Right atrium auricular region (tissue), 2 donors: ENCODE measurements around the gene WBP4. TPM values are rescaled to one million over a fixed set of nuclear protein-coding genes. Genes with fewer than 3 reads are reported as not detected.
A peak's percentile ranks its signal among the peaks of the same experiment; 100 is the strongest.

ENCODE experiments used
- DNase-seq: peaks from one replicate; pipeline ENCODE4 v3.0.0-alpha.2; 2019; ENCODE audit warnings: low spot score
- H3K27ac ChIP-seq, 2 donors: fragments of 200-600 bp; sonication (generic); 1 replicate in 1 of 2; 2 replicates in 1 of 2; pipeline ENCODE4 v1.5.1; 2016 to 2019
- H3K27me3 ChIP-seq, 2 donors: fragments of 200-600 bp; sonication (generic); one replicate each; pipeline versions ENCODE4 v1.5.1 to v1.6.0; 2017 to 2019
- H3K36me3 ChIP-seq: fragments of 200-600 bp; sonication (generic); one replicate; pipeline ENCODE4 v1.5.1; 2016
- H3K4me1 ChIP-seq, 2 donors: fragments of 200-600 bp; sonication (generic); one replicate each; pipeline versions ENCODE4 v1.5.1 to v1.6.0; 2017 to 2019
- H3K4me3 ChIP-seq, 2 donors: fragments of 200-600 bp; sonication (generic); 1 replicate in 1 of 2; 2 replicates in 1 of 2; pipeline ENCODE4 v1.5.1; 2017 to 2019; ENCODE audit warnings: mild to moderate bottlenecking in 1 of 2, moderate library complexity in 1 of 2
- H3K9me3 ChIP-seq, 2 donors: fragments of 200-600 bp; sonication (generic); one replicate each; pipeline ENCODE4 v1.5.1; 2019
- total RNA-seq, 2 donors: library from RNA; depleted of rRNA; stranded (reverse); fragments of >200 nt; gene quantifications; one replicate each; pipeline ENCODE4 v1.1.0, GENCODE V29; 2016
- TF ChIP-seq, protein P1 (sequence below), 2 donors: fragments of 200-600 bp; sonication (generic); IDR thresholded peaks; one replicate each; pipeline ENCODE4 v1.5.1; 2019; ENCODE audit warnings: antibody characterized with exemption in 2 of 2

WBP4 gene
- total RNA-seq, 2 donors from 2014 or later, result 14.0 to 18.0 TPM

DNA sequence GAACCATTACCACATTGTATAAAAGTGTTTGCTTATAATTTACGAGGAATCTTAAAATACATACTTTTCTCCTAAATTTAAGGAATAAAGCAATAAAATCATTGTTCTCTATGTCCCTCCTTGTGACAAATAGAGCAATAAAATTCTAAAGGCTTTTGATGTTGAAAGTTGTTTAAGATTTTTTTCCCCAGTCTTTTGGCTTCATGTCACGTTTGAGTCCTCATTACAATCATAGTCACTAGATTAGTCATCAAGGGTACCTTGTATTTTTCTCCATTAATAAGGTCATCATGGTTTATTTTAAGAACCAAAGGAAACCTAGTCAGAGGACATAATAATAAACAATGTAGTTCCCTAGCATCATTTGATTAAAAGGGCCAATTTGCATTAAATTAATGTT, 3.2 kb downstream of the WBP4 start:
- peaks cover 0 to 38% of the 10 kb centered on the region in 2 donors for H3K4me1 ChIP-seq

GRCh38 chr13:41065078-41065477, 3.8 kb downstream of the WBP4 start:
- Histone ChIP-seq H3K9me3 (no peaks in the 10 kb centered on the region), H3K36me3 (peaks cover 49% of the 10 kb centered on the region), H3K27me3 (no peaks in the 10 kb centered on the region), H3K27ac (peak overlapping the region; percentile 98), H3K4me1 (peaks cover 0 to 38% of the 10 kb centered on the region in 2 donors), H3K4me3 (no peak overlapping the region)
- DNase-seq, result no peak
- TF ChIP-seq, protein P1, sequence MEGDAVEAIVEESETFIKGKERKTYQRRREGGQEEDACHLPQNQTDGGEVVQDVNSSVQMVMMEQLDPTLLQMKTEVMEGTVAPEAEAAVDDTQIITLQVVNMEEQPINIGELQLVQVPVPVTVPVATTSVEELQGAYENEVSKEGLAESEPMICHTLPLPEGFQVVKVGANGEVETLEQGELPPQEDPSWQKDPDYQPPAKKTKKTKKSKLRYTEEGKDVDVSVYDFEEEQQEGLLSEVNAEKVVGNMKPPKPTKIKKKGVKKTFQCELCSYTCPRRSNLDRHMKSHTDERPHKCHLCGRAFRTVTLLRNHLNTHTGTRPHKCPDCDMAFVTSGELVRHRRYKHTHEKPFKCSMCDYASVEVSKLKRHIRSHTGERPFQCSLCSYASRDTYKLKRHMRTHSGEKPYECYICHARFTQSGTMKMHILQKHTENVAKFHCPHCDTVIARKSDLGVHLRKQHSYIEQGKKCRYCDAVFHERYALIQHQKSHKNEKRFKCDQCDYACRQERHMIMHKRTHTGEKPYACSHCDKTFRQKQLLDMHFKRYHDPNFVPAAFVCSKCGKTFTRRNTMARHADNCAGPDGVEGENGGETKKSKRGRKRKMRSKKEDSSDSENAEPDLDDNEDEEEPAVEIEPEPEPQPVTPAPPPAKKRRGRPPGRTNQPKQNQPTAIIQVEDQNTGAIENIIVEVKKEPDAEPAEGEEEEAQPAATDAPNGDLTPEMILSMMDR (IDR thresholded peaks at IDR 0.05), result no peak

More for the DNA sequence above, 3.2 kb downstream of the WBP4 start:
- H3K27me3 ChIP-seq, result no peaks in the 10 kb centered on the region
- DNase-seq, result no peak
- TF ChIP-seq, protein P1 (IDR thresholded peaks at IDR 0.05), result no peak
- peak overlapping the region; percentile 98 for H3K27ac ChIP-seq
- no peaks in the 10 kb centered on the region for H3K9me3 ChIP-seq
- no peak overlapping the region for H3K4me3 ChIP-seq
- peaks cover 43% of the 10 kb centered on the region for H3K36me3 ChIP-seq

DNA sequence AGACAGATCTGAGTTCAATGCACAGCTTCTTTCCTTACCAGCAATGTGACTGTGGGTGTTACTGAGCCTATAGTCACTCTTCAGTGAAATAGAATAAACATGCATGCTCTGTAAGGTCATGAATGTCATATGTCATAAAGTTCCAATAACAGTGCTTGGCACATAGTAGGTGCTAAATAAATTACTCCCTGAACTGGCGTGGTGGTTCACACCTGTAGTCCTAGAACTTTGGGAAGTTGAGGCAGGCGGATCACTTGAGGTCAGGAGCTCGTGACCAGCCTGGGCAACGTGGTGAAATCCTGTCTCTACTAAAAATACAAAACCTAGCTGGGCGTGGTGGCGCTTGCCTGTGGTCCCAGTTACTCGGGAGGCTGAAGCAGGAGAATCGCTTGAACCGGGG, 13.2 kb downstream of the WBP4 start:
- Histone ChIP-seq H3K4me3 (no peak overlapping the region), H3K27me3 (no peaks in the 10 kb centered on the region), H3K4me1 (no peaks in the 10 kb centered on the region), H3K27ac (no peak overlapping the region), H3K36me3 (peaks cover 83% of the 10 kb centered on the region), H3K9me3 (no peaks in the 10 kb centered on the region)
- TF ChIP-seq, protein P1 (IDR thresholded peaks at IDR 0.05), result no peak
- no peak for DNase-seq

DNA sequence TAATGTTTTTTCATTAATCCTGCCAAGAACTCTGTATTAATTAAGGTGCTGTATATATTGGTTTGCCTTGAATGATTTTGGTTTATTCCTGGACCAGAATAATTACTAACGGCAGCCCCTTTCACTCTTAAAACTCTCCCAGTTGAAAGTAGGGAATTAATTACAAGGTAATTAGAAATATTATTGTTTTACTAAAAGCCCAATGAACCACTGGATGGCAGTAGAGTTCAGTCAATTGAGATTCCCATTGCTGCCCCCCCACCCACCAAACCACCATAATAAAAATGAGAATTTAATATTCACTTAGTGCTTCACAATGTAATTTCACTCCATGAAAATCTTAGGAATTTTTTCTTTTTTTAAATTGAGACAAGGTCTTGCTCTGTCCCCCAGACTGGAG, 13.7 kb downstream of the WBP4 start:
- Histone ChIP-seq H3K27ac (no peak overlapping the region), H3K4me1 (no peaks in the 10 kb centered on the region), H3K4me3 (no peak overlapping the region), H3K36me3 (peaks cover 82% of the 10 kb centered on the region), H3K9me3 (no peaks in the 10 kb centered on the region), H3K27me3 (no peaks in the 10 kb centered on the region)
- DNase-seq, result no peak
- TF ChIP-seq, protein P1 (IDR thresholded peaks at IDR 0.05), result peak in 1 of 2 donors; percentile 74

GRCh38 chr13:41075485-41075884, 14.2 kb downstream of the WBP4 start:
- DNase-seq, result no peak
- TF ChIP-seq, protein P1 (IDR thresholded peaks at IDR 0.05), result no peak
- H3K4me3 ChIP-seq, result no peak overlapping the region
- H3K36me3 ChIP-seq, result peaks cover 82% of the 10 kb centered on the region
- H3K9me3 ChIP-seq, result no peaks in the 10 kb centered on the region
- H3K27ac ChIP-seq, result no peak overlapping the region
- no peaks in the 10 kb centered on the region for H3K27me3 ChIP-seq
- no peaks in the 10 kb centered on the region for H3K4me1 ChIP-seq

DNA sequence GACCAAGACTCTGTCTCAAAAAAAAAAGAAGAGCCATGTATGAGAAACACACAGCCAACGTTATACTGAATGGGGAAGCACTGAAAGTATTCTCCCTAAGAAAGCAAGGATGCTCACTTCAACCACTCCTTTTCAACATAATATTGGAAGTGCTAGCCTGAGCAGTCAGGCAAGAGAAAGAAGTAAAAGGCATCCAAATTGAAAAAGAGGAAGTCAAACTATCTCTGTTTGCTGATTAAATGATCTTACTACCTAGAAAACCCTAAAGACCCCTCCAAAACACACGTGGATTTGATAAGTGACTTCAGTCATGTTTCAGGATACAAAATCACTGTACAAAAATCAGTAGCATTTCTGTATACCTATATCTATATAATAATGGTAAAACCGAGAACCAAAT, 16.2 kb downstream of the WBP4 start:
- Histone ChIP-seq H3K9me3 (no peaks in the 10 kb centered on the region), H3K36me3 (peaks cover 82% of the 10 kb centered on the region), H3K4me3 (no peak overlapping the region), H3K4me1 (no peaks in the 10 kb centered on the region), H3K27ac (no peak overlapping the region), H3K27me3 (no peaks in the 10 kb centered on the region)
- TF ChIP-seq, protein P1 (IDR thresholded peaks at IDR 0.05), result no peak
- no peak for DNase-seq
